AML-193 (cell line): ENCODE measurements around the gene AOPEP.
"Not testable (repeated sequence)": the region's sequence is repeated elsewhere in the genome, so short reads cannot be mapped to it uniquely, and the experiment has no call there.

ENCODE experiments used
- DNase-seq, 2 experiments: peaks; one replicate each; lab custom pipeline; 2025; lab: John Stamatoyannopoulos, UW

AOPEP gene

GRCh38 chr9:94817291-94818177 lies 91.0 kb downstream of the AOPEP start:
- no peak for DNase-seq

GRCh38 chr9:94818178-94818541 lies 91.7 kb downstream of the AOPEP start:
- no peak for DNase-seq

GRCh38 chr9:94819161-94819687 lies 92.7 kb downstream of the AOPEP start:
- no peak for DNase-seq

- DNase-seq, result no peak
Measured at GRCh38 chr9:94821098-94821887, 94.8 kb downstream of the AOPEP start.

- no peak for DNase-seq
Measured at GRCh38 chr9:94822273-94822672, 95.8 kb downstream of the AOPEP start.

- DNase-seq, result no peak
Measured at GRCh38 chr9:94823710-94824109, 97.2 kb downstream of the AOPEP start.

- no peak for DNase-seq
Measured at GRCh38 chr9:94824411-94824810, 97.9 kb downstream of the AOPEP start.

- DNase-seq, result no peak
Measured at GRCh38 chr9:94824913-94825610, 98.6 kb downstream of the AOPEP start.

- DNase-seq, result no peak
Measured at GRCh38 chr9:94825611-94825958, 99.1 kb downstream of the AOPEP start.

GRCh38 chr9:94826044-94826443 lies 99.5 kb downstream of the AOPEP start:
- no peak for DNase-seq

GRCh38 chr9:94826644-94827410 lies 100.3 kb downstream of the AOPEP start:
- DNase-seq, result no peak

GRCh38 chr9:94827584-94828304 lies 101.2 kb downstream of the AOPEP start:
- DNase-seq, result no peak

GRCh38 chr9:94829380-94830070 lies 103.0 kb downstream of the AOPEP start:
- no peak for DNase-seq

- not testable (repeated sequence) for DNase-seq
Measured at GRCh38 chr9:94830071-94830604, 103.6 kb downstream of the AOPEP start.

- DNase-seq, result no peak
Measured at GRCh38 chr9:94833802-94834201, 107.3 kb downstream of the AOPEP start.

- no peak for DNase-seq
Measured at GRCh38 chr9:94837404-94837803, 110.9 kb downstream of the AOPEP start.

GRCh38 chr9:94839398-94839797 lies 112.9 kb downstream of the AOPEP start:
- DNase-seq, result no peak

- DNase-seq, result no peak
Measured at GRCh38 chr9:94840738-94841137, 114.2 kb downstream of the AOPEP start.

- no peak for DNase-seq
Measured at GRCh38 chr9:94843134-94843533, 116.6 kb downstream of the AOPEP start.

- DNase-seq, result no peak
Measured at GRCh38 chr9:94846739-94847138, 120.2 kb downstream of the AOPEP start.
